ENCODE measurements around the gene RUNX1.

DNA sequence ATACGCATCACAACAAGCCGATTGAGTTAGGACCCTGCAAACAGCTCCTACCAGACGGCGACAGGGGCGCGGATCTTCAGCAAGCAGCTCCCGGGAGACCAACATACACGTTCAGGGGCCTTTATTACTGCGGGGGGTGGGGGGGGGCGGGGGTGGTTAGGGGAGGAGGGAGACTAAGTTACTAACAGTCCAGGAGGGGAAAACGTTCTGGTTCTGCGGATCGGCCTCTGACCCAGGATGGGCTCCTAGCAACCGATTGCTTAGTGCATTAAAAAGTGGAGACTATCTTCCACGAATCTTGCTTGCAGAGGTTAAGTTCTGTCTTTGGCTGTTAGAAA lies 162.0 kb downstream of the RUNX1 start:
- TF ChIP-seq, protein P1, sequence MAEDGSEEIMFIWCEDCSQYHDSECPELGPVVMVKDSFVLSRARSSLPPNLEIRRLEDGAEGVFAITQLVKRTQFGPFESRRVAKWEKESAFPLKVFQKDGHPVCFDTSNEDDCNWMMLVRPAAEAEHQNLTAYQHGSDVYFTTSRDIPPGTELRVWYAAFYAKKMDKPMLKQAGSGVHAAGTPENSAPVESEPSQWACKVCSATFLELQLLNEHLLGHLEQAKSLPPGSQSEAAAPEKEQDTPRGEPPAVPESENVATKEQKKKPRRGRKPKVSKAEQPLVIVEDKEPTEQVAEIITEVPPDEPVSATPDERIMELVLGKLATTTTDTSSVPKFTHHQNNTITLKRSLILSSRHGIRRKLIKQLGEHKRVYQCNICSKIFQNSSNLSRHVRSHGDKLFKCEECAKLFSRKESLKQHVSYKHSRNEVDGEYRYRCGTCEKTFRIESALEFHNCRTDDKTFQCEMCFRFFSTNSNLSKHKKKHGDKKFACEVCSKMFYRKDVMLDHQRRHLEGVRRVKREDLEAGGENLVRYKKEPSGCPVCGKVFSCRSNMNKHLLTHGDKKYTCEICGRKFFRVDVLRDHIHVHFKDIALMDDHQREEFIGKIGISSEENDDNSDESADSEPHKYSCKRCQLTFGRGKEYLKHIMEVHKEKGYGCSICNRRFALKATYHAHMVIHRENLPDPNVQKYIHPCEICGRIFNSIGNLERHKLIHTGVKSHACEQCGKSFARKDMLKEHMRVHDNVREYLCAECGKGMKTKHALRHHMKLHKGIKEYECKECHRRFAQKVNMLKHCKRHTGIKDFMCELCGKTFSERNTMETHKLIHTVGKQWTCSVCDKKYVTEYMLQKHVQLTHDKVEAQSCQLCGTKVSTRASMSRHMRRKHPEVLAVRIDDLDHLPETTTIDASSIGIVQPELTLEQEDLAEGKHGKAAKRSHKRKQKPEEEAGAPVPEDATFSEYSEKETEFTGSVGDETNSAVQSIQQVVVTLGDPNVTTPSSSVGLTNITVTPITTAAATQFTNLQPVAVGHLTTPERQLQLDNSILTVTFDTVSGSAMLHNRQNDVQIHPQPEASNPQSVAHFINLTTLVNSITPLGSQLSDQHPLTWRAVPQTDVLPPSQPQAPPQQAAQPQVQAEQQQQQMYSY (CRISPR knock-in tag; IDR thresholded peaks at IDR 0.05) = no peak
- TF ChIP-seq, protein P2, sequence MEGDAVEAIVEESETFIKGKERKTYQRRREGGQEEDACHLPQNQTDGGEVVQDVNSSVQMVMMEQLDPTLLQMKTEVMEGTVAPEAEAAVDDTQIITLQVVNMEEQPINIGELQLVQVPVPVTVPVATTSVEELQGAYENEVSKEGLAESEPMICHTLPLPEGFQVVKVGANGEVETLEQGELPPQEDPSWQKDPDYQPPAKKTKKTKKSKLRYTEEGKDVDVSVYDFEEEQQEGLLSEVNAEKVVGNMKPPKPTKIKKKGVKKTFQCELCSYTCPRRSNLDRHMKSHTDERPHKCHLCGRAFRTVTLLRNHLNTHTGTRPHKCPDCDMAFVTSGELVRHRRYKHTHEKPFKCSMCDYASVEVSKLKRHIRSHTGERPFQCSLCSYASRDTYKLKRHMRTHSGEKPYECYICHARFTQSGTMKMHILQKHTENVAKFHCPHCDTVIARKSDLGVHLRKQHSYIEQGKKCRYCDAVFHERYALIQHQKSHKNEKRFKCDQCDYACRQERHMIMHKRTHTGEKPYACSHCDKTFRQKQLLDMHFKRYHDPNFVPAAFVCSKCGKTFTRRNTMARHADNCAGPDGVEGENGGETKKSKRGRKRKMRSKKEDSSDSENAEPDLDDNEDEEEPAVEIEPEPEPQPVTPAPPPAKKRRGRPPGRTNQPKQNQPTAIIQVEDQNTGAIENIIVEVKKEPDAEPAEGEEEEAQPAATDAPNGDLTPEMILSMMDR (IDR thresholded peaks at IDR 0.05 in 2 of 3, conservative IDR thresholded peaks at IDR 0.05 in 1 of 3; ENCODE audit: control insufficient read depth in 2 of 3, extremely low read depth in 1 of 3, insufficient read depth in 1 of 3, low read depth in 3 of 3, low read length in 3 of 3) = no peak
- TF ChIP-seq RAD21 (IDR thresholded peaks at IDR 0.05; ENCODE audit: insufficient read depth, low read depth, low read length) = no peak
- TF ChIP-seq TCF7 (IDR thresholded peaks at IDR 0.05; ENCODE audit: borderline replicate concordance) = no peak
- TF ChIP-seq, protein P3, sequence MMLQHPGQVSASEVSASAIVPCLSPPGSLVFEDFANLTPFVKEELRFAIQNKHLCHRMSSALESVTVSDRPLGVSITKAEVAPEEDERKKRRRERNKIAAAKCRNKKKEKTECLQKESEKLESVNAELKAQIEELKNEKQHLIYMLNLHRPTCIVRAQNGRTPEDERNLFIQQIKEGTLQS (IDR thresholded peaks at IDR 0.05; ENCODE audit: borderline replicate concordance, extremely low read depth, low read depth, low read length) = no peak
- no peak for TF ChIP-seq MYC (IDR thresholded peaks at IDR 0.05; ENCODE audit: insufficient read depth, insufficient read length, insufficient replicate concordance, low read length, severe bottlenecking)
- no peak for TF ChIP-seq POLR2A (IDR thresholded peaks at IDR 0.05; ENCODE audit: low read depth, low read length)
- TF ChIP-seq RFX5 (IDR thresholded peaks at IDR 0.05; ENCODE audit: low read depth, low read length) = no peak
- TF ChIP-seq SMAD1 (IDR thresholded peaks at IDR 0.05; ENCODE audit: low read depth, partially characterized antibody) = no peak
- TF ChIP-seq NR2C2 (IDR thresholded peaks at IDR 0.05; ENCODE audit: borderline replicate concordance, control insufficient read depth, insufficient read length, low read depth) = no peak
- no peak for TF ChIP-seq JUNB (IDR thresholded peaks at IDR 0.05)
- no peak for TF ChIP-seq BRCA1 (IDR thresholded peaks at IDR 0.05; ENCODE audit: low read depth, low read length)
- TF ChIP-seq TAF1 (IDR thresholded peaks at IDR 0.05; ENCODE audit: borderline replicate concordance, low read depth, low read length) = no peak

Data from GM12878 (cell line).